Body of pancreas (tissue), 4 donors: ENCODE results near the gene FBXL3. TPM values are rescaled to one million over a fixed set of nuclear protein-coding genes. Genes with fewer than 3 reads are reported as not detected.

Source experiments
- ATAC-seq: fragments of 150-250 bp; one replicate; pipeline ENCODE4 v1.9.1; 2016
- DNase-seq, 4 donors: peaks; one replicate each; pipeline ENCODE4 v3.0.0-alpha.2; 2019
- H3K27ac ChIP-seq, 4 donors: fragments of 200-600 bp; sonication (generic); 1 replicate in 3 of 4; 2 replicates in 1 of 4; pipeline versions ENCODE4 v1.5.1 to v1.6.1; 2016 to 2019; ENCODE audit warnings: mild to moderate bottlenecking in 1 of 4, mixed read lengths in 1 of 4, moderate library complexity in 1 of 4
- H3K27me3 ChIP-seq, 2 donors: fragments of 200-600 bp; sonication (generic); one replicate each; pipeline ENCODE4 v1.6.0; 2016; ENCODE audit warnings: mild to moderate bottlenecking in 1 of 2
- H3K36me3 ChIP-seq, 2 donors: fragments of 200-600 bp; sonication (generic); replicated peaks in 1 of 2; 2 replicates each; pipeline ENCODE4 v1.5.1; 2016; ENCODE audit warnings: low read depth in 2 of 2; ENCODE audit not compliant: insufficient read depth in 1 of 2
- H3K4me1 ChIP-seq: fragments of 200-600 bp; sonication (generic); one replicate; pipeline ENCODE4 v1.6.0; 2016
- H3K4me3 ChIP-seq, 2 donors: fragments of 200-600 bp; sonication (generic); 1 replicate in 1 of 2; 2 replicates in 1 of 2; pipeline ENCODE4 v1.5.1; 2016 to 2019
- H3K9me3 ChIP-seq, 3 donors: fragments of 200-600 bp; sonication (generic); 1 replicate in 2 of 3; 2 replicates in 1 of 3; pipeline ENCODE4 v1.5.1; 2016
- POLR2A ChIP-seq, 3 donors: fragments of 450-650 bp; IDR thresholded peaks; one replicate each; pipeline ENCODE4 v1.6.1; 2016; ENCODE audit warnings: antibody characterized with exemption in 3 of 3, mild to moderate bottlenecking in 2 of 3
- WGBS, 2 donors: methylation state at CpG; one replicate each; pipeline ENCODE4 v1.1.5; 2017; 5-methylcytosine and 5-hydroxymethylcytosine counted together
- intact Hi-C: fragments of 100-400 bp; cut with DNase I; formaldehyde crosslinking; loops from one replicate; pipeline ENCODE4 v1.15.1; 2023
- total RNA-seq, 2 donors: library from RNA; depleted of rRNA; stranded (reverse); fragments of >200 nt; gene quantifications; one replicate each; pipeline ENCODE4 v1.1.0, GENCODE V29; 2016
- TF ChIP-seq, protein P1 (sequence below), 7 experiments: fragments of 450-650 bp in 4 of 7; fragments of 200-600 bp in 3 of 7; sonication (generic) in 3 of 7; IDR thresholded peaks; one replicate each; pipeline ENCODE4 v1.5.1; 2016 to 2019; ENCODE audit warnings: antibody characterized with exemption in 7 of 7

Gene FBXL3
- total RNA-seq, 2 donors from 2014 or later = 25.4 to 35.0 TPM

DNA sequence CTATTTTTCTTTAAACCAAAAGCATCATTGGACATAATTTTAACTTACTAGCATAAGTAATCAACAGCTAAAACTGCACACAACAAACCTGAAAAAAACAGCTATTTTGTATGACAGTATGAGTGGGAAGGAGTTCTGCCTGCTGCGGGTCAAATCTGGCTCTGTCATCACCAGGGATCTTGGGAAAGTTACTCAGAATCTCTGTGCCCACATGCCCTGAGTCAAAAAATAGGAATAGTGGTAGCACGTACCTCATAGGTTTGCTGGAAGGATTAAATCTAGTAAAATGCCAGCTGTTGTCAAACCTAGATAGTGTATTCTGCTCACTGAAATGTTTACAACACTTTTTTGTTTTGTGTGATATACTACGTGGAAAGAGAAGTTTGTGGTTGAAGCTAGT is 33.9 kb downstream of the FBXL3 start:
- Histone ChIP-seq H3K4me1 (peaks cover 24% of the 10 kb centered on the region), H3K9me3 (no peaks in the 10 kb centered on the region), H3K4me3 (peak overlapping the region in 1 of 2 donors; percentile 61), H3K27ac (peak overlapping the region in 3 of 4 donors; percentile 84 to 95 (median 95)), H3K27me3 (no peaks in the 10 kb centered on the region), H3K36me3 (peaks cover 0 to 3% of the 10 kb centered on the region in 2 donors)
- intact Hi-C loops = no loop called here
- ATAC-seq = no peak
- WGBS, 2 donors = 23 to 33% methylated on average over 3 of the region's 3 CpGs
- no peak for TF ChIP-seq POLR2A (IDR thresholded peaks at IDR 0.05)
- TF ChIP-seq, protein P1, sequence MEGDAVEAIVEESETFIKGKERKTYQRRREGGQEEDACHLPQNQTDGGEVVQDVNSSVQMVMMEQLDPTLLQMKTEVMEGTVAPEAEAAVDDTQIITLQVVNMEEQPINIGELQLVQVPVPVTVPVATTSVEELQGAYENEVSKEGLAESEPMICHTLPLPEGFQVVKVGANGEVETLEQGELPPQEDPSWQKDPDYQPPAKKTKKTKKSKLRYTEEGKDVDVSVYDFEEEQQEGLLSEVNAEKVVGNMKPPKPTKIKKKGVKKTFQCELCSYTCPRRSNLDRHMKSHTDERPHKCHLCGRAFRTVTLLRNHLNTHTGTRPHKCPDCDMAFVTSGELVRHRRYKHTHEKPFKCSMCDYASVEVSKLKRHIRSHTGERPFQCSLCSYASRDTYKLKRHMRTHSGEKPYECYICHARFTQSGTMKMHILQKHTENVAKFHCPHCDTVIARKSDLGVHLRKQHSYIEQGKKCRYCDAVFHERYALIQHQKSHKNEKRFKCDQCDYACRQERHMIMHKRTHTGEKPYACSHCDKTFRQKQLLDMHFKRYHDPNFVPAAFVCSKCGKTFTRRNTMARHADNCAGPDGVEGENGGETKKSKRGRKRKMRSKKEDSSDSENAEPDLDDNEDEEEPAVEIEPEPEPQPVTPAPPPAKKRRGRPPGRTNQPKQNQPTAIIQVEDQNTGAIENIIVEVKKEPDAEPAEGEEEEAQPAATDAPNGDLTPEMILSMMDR (IDR thresholded peaks at IDR 0.05) = no peak
- no peak for DNase-seq

DNA sequence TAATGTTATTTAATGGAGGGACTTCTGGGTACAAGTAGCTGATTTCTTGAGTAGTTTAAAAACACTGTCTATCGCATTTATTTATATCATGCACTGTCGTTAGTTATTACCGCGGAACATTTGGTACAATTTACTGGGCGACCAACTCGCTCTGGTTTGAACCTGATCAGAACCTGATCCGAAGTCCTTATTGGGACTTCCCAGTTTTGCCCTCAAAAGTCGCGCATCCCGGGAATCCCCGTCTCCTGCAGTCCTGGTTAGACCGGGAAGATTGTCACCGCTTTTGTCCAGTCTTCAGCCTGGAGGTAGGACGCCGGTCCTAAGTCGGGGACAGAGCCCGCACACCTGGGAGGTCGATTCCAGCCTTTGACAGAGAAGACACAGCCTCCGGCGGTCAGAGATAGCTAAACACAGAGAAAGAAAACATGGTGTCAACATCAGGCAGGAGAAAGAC is 34.4 kb downstream of the FBXL3 start:
- 2 to 3% methylated on average over 11 to 20 of the region's 20 CpGs for WGBS, 2 donors
- peak overlapping the region; percentile 61 to 76 for H3K4me3 ChIP-seq
- H3K9me3 ChIP-seq = no peaks in the 10 kb centered on the region
- H3K4me1 ChIP-seq = peaks cover 24% of the 10 kb centered on the region
- DNase-seq (peak; percentile 33 to 43 (median 38)), ATAC-seq (peak; percentile 22)
- TF ChIP-seq, protein P1 (IDR thresholded peaks at IDR 0.05) = no peak
- no peak for TF ChIP-seq POLR2A (IDR thresholded peaks at IDR 0.05)
- no peaks in the 10 kb centered on the region for H3K27me3 ChIP-seq
- intact Hi-C loops = no loop called here
- peaks cover 0 to 3% of the 10 kb centered on the region in 2 donors for H3K36me3 ChIP-seq
- H3K27ac ChIP-seq = peak overlapping the region; percentile 79 to 95 (median 90)

GRCh38 chr13:76991796-76992547 is 35.0 kb downstream of the FBXL3 start, which contains the start of gene CLN5:
Gene CLN5, plus strand, starts transcription at chr13:76992081. Its CDS starts 18 bp downstream, at chr13:76992099.
- Histone ChIP-seq H3K4me1 (peaks cover 24% of the 10 kb centered on the region), H3K27me3 (no peaks in the 10 kb centered on the region), H3K36me3 (peaks cover 0 to 3% of the 10 kb centered on the region in 2 donors), H3K9me3 (no peaks in the 10 kb centered on the region), H3K4me3 (peak within 1 kb of the TSS; percentile 61 to 76), H3K27ac (peak within 1 kb of the TSS; percentile 79 to 95 (median 90))
- ATAC-seq = peak; percentile 98
- peak; percentile 94 to 97 (median 96) for DNase-seq
- WGBS, 2 donors = 1% methylated on average over 43 to 45 of the region's 73 CpGs
- intact Hi-C loops = no loop called here
- TF ChIP-seq POLR2A (IDR thresholded peaks at IDR 0.05) = peak; percentile 97 to 98 (median 98)
- TF ChIP-seq, protein P1 (IDR thresholded peaks at IDR 0.05) = peak in 3 of 7 experiments; percentile 10 to 34 (median 22)

- TF ChIP-seq, protein P1 (IDR thresholded peaks at IDR 0.05) = no peak
- no peak for TF ChIP-seq POLR2A (IDR thresholded peaks at IDR 0.05)
- Histone ChIP-seq H3K4me3 (peak overlapping the region in 1 of 2 donors; percentile 61), H3K9me3 (no peaks in the 10 kb centered on the region), H3K27me3 (no peaks in the 10 kb centered on the region), H3K27ac (peak overlapping the region; percentile 79 to 95 (median 90)), H3K36me3 (peaks cover 0 to 3% of the 10 kb centered on the region in 2 donors), H3K4me1 (peaks cover 24% of the 10 kb centered on the region)
- DNase-seq (peak in 3 of 4 donors; percentile 24 to 44 (median 25)), ATAC-seq (peak; percentile 10)
- intact Hi-C loops = no loop called here
- 45 to 48% methylated on average over 15 of the region's 15 CpGs for WGBS, 2 donors
Observed at GRCh38 chr13:76991432-76991795, 35.5 kb downstream of the FBXL3 start.
